ENCODE results near the gene BMPR1A. TPM values are rescaled to one million over a fixed set of nuclear protein-coding genes. Genes with fewer than 3 reads are reported as not detected.

Gene BMPR1A
- total and polyA plus RNA-seq, 2 of the 4 experiments (the other 2 are of a cell fraction) = 15.9 to 93.7 TPM

- Histone ChIP-seq H3K23ac (ENCODE audit: low read depth, low read length) (no peak overlapping the region), H2BK20ac (ENCODE audit: low read depth, low read length) (no peak overlapping the region), H3K36me3 (ENCODE audit: control insufficient read depth, insufficient read depth, low read length) (no peaks in the 10 kb centered on the region), H3K27me3 (ENCODE audit: control insufficient read depth, insufficient read depth, low read length) (no peaks in the 10 kb centered on the region), H2AK9ac (replicated peaks; ENCODE audit: low read depth, low read length, poor library complexity) (peak overlapping the region; percentile 15), H3K9me3 (ENCODE audit: control insufficient read depth, insufficient read depth, low read length) (peaks cover 3% of the 10 kb centered on the region), H3K4me2 (ENCODE audit: low read depth, low read length) (no peak overlapping the region), H3K4me1 (ENCODE audit: control insufficient read depth, insufficient read depth, low read length) (peaks cover 21% of the 10 kb centered on the region), H4K91ac (ENCODE audit: insufficient read depth, low read depth, low read length) (no peak overlapping the region; the same call in 1 of the 2 replicates), H2AFZ (replicated peaks; ENCODE audit: low read length, poor library complexity) (peak overlapping the region; percentile 79), H3K4ac (ENCODE audit: low read depth, low read length) (no peak overlapping the region), H2BK5ac (ENCODE audit: low read depth, low read length, poor library complexity, severe bottlenecking) (no peak overlapping the region), H3K27ac (ENCODE audit: insufficient read depth, low read length) (no peak overlapping the region), H4K8ac (ENCODE audit: low read depth in 2 of 2, low read length in 2 of 2) (no peak overlapping the region), H3K18ac (ENCODE audit: low read depth, low read length) (no peak overlapping the region), H3K56ac (ENCODE audit: extremely low read depth, insufficient read depth, low read length) (no peak overlapping the region), H3K4me3 (ENCODE audit: insufficient read depth, low read depth, low read length) (no peak overlapping the region), H2AK5ac (ENCODE audit: low read depth, low read length) (no peak overlapping the region), H3K79me1 (ENCODE audit: low read depth in 1 of 2, low read length in 2 of 2) (peaks cover 0 to 11% of the 10 kb centered on the region in 2 experiments; a peak in 1 of 4 replicates), H4K5ac (ENCODE audit: low read depth, low read length) (no peak overlapping the region; the same call in 1 of the 2 replicates), H3K14ac (replicated peaks; ENCODE audit: low read depth, low read length) (0 out of 2 replicates have a peak overlapping the region, but pooled peaks have one; percentile 51), H3K9ac (ENCODE audit: low read depth, low read length) (no peak overlapping the region), H3K9me1 (ENCODE audit: insufficient read depth, low read length) (peaks cover 10% of the 10 kb centered on the region), H2BK15ac (ENCODE audit: low read depth, low read length) (no peak overlapping the region), H2BK120ac (ENCODE audit: low read depth, low read length) (peak overlapping the region; percentile 15; the same call in 1 of the 2 replicates), H4K20me1 (ENCODE audit: insufficient read depth, low read length) (no peaks in the 10 kb centered on the region)
- ChIA-PET POLR2A (ENCODE audit: unreplicated experiment) (no interaction called here), CTCF (no interaction called here)
- BruUV-seq (replicated peaks) = no TSS peak
- in situ Hi-C loops (cut with MboI; ENCODE audit: low sequenced_read_pairs) (no loop called here), dilution Hi-C loops (cut with HindIII; ENCODE audit: low sequenced_read_pairs, unreplicated experiment) (no loop called here), intact Hi-C loops (cut with micrococcal nuclease) (no loop called here)
- DNase-seq (no peak), ATAC-seq (ENCODE audit: low read depth) (no peak)
- TF ChIP-seq MXI1 (IDR thresholded peaks at IDR 0.05; ENCODE audit: borderline replicate concordance, low read depth, low read length) (no peak), CEBPB (IDR thresholded peaks at IDR 0.05; ENCODE audit: low read depth, low read length) (no peak), BHLHE40 (IDR thresholded peaks at IDR 0.05; ENCODE audit: low read depth, low read length) (no peak), RFX5 (IDR thresholded peaks at IDR 0.05; ENCODE audit: low read depth, low read length) (no peak), RAD21 (IDR thresholded peaks at IDR 0.05; ENCODE audit: low read length) (no peak), RCOR1 (IDR thresholded peaks at IDR 0.05; ENCODE audit: insufficient replicate concordance, low read length) (no peak), USF2 (IDR thresholded peaks at IDR 0.05; ENCODE audit: low read depth, low read length) (no peak)
- no CpG with 5 or more reads among the region's 16 CpGs for WGBS, 2 experiments (ENCODE audit: extremely low coverage in 2 of 2, insufficient read length in 1 of 2)
Observed at GRCh38 chr10:86955501-86956194, 199.2 kb downstream of the BMPR1A start.
